HG03565 (cell line): Measurements from ENCODE around the gene SLC38A10.

Experiments
- ATAC-seq: cut with Tn5 transposase; IDR thresholded peaks from one replicate; pipeline ENCODE4 v1.9.1; 2021; ENCODE audit warnings: mild to moderate bottlenecking, moderate library complexity; ENCODE audit not compliant: unreplicated experiment

SLC38A10 gene

GRCh38 chr17:81210868-81211267 is 84.2 kb downstream of the SLC38A10 start:
- no peak for ATAC-seq

GRCh38 chr17:81210466-81210865 is 84.6 kb downstream of the SLC38A10 start:
- no peak for ATAC-seq

- ATAC-seq = no peak
Observed at GRCh38 chr17:81209141-81209540, 86.0 kb downstream of the SLC38A10 start.

GRCh38 chr17:81208651-81209050 is 86.5 kb downstream of the SLC38A10 start:
- no peak for ATAC-seq

GRCh38 chr17:81207610-81208581 is 87.2 kb downstream of the SLC38A10 start:
- ATAC-seq = no peak

GRCh38 chr17:81206657-81207056 is 88.5 kb downstream of the SLC38A10 start:
- ATAC-seq = no peak

- no peak for ATAC-seq
Observed at GRCh38 chr17:81206166-81206565, 88.9 kb downstream of the SLC38A10 start.

- ATAC-seq = no peak
Observed at GRCh38 chr17:81204578-81204977, 90.5 kb downstream of the SLC38A10 start.

GRCh38 chr17:81203136-81203535 is 92.0 kb downstream of the SLC38A10 start:
- no peak for ATAC-seq

GRCh38 chr17:81202318-81202717 is 92.8 kb downstream of the SLC38A10 start:
- ATAC-seq = no peak

GRCh38 chr17:81200695-81201580 is 94.2 kb downstream of the SLC38A10 start:
- ATAC-seq = no peak

- no peak for ATAC-seq
Observed at GRCh38 chr17:81200201-81200600, 94.9 kb downstream of the SLC38A10 start.

GRCh38 chr17:81199482-81199830 is 95.7 kb downstream of the SLC38A10 start:
- ATAC-seq = no peak

- ATAC-seq = no peak
Observed at GRCh38 chr17:81198826-81199481, 96.2 kb downstream of the SLC38A10 start.

GRCh38 chr17:81197831-81198490 is 97.1 kb downstream of the SLC38A10 start:
- ATAC-seq = no peak

GRCh38 chr17:81197409-81197795 is 97.7 kb downstream of the SLC38A10 start:
- ATAC-seq = no peak

- no peak for ATAC-seq
Observed at GRCh38 chr17:81196505-81197408, 98.3 kb downstream of the SLC38A10 start.

- ATAC-seq = no peak
Observed at GRCh38 chr17:81195941-81196495, 99.1 kb downstream of the SLC38A10 start.
